Uterus (tissue), 4 donors: Measurements from ENCODE around the gene PRSS16. TPM values are rescaled to one million over a fixed set of nuclear protein-coding genes. Genes with fewer than 3 reads are reported as not detected.

Experiments
- DNase-seq, 2 donors: peaks; one replicate each; pipeline ENCODE4 v3.0.0-alpha.2; 2019 to 2020
- H3K27ac ChIP-seq, 2 donors: fragments of 200-600 bp; sonication (generic); 1 replicate in 1 of 2; 2 replicates in 1 of 2; pipeline ENCODE4 v1.5.1; 2016 to 2018
- H3K27me3 ChIP-seq, 2 donors: fragments of 200-600 bp; sonication (generic); one replicate each; pipeline ENCODE4 v1.5.1; 2018 to 2019; ENCODE audit warnings: control low read depth in 1 of 2
- H3K36me3 ChIP-seq, 2 donors: fragments of 200-600 bp; sonication (generic); one replicate each; pipeline ENCODE4 v1.5.1; 2019; ENCODE audit warnings: control low read depth in 1 of 2
- H3K4me1 ChIP-seq, 2 donors: fragments of 200-600 bp; sonication (generic); one replicate each; pipeline ENCODE4 v1.5.1; 2018 to 2019; ENCODE audit warnings: control low read depth in 1 of 2
- H3K4me3 ChIP-seq, 2 donors: fragments of 200-600 bp; sonication (generic); 1 replicate in 1 of 2; 2 replicates in 1 of 2; pipeline ENCODE4 v1.5.1; 2018 to 2019; ENCODE audit warnings: mild to moderate bottlenecking in 1 of 2
- H3K9me3 ChIP-seq, 2 donors: fragments of 200-600 bp; sonication (generic); one replicate each; pipeline ENCODE4 v1.5.1; 2019; ENCODE audit warnings: control low read depth in 1 of 2
- POLR2A ChIP-seq, 2 donors: fragments of 450-650 bp; IDR thresholded peaks; one replicate each; pipeline ENCODE4 v1.6.1; 2016; ENCODE audit warnings: antibody characterized with exemption in 2 of 2, mild to moderate bottlenecking in 1 of 2, moderate library complexity in 1 of 2
- intact Hi-C: fragments of 100-400 bp; cut with DNase I; formaldehyde crosslinking; loops from one replicate; pipeline ENCODE4 v1.15.1; 2023; ENCODE audit warnings: low total_unique reads
- total RNA-seq, 4 donors: library from RNA; depleted of rRNA in 3 of 4; stranded (reverse); fragments of >200 nt in 3 of 4; gene quantifications; one replicate each; pipeline versions ENCODE4 v1.1.0 to v1.2.4, GENCODE V29; 2014 to 2023
- TF ChIP-seq, protein P1 (sequence below), 4 experiments: fragments of 200-600 bp in 2 of 4; fragments of 450-650 bp in 2 of 4; sonication (generic) in 2 of 4; IDR thresholded peaks; one replicate each; pipeline ENCODE4 v1.5.1; 2016 to 2019; ENCODE audit warnings: antibody characterized with exemption in 4 of 4, mild to moderate bottlenecking in 2 of 4, moderate library complexity in 1 of 4
- donor health status: DM: yes; HTN: yes; CAD: no.

PRSS16 gene
- total RNA-seq, 4 donors from 2014 or later, result 0.88 TPM; not detected in 3

DNA sequence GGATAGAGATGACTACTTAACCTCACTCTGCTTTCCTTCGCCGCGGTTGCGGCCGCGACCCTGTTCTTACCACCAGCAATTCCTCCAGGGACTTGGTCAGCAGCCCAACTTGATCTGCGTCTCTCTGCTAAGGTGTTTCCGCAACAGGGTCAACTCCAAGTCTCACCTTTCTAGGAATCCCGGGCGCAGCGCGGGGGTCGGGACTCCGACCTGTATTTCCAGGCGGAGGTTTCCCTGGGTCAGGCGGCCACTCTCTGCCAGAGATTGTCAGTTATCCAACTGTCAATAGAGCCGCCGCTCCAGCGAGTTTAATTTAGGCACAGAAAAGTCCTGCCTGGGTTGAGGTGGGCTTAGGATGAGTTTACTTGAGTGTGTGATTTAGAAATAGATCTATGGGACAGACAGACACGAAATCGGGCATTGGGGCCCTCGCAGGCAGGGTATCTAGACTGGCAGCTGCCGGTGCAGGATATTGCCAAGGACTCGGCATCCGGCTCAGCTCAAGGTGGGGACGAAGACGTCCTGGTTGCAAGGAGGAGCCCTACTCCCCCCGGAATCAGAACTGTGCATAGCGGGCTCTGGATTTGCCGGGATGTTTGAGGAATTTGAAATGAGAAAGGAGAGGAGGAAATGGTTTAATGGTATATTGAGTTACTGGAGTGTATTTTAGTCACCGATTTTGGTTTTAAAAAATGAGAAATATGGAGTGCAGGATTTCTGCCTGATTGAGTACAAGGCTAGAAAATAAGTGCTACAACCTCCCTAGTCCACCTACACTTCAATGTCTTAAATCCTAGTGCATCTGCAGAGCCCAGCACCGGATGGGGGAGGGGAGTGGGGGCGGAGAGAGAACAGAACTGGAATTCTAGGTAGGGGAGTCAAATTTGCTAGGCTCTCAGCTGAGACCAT is 40.9 kb downstream of the PRSS16 start:
- Histone ChIP-seq H3K9me3 (no peaks in the 10 kb centered on the region), H3K36me3 (no peaks in the 10 kb centered on the region), H3K27me3 (peaks cover 5 to 86% of the 10 kb centered on the region in 2 donors), H3K4me3 (no peak overlapping the region), H3K27ac (no peak overlapping the region), H3K4me1 (no peaks in the 10 kb centered on the region)
- TF ChIP-seq, protein P1, sequence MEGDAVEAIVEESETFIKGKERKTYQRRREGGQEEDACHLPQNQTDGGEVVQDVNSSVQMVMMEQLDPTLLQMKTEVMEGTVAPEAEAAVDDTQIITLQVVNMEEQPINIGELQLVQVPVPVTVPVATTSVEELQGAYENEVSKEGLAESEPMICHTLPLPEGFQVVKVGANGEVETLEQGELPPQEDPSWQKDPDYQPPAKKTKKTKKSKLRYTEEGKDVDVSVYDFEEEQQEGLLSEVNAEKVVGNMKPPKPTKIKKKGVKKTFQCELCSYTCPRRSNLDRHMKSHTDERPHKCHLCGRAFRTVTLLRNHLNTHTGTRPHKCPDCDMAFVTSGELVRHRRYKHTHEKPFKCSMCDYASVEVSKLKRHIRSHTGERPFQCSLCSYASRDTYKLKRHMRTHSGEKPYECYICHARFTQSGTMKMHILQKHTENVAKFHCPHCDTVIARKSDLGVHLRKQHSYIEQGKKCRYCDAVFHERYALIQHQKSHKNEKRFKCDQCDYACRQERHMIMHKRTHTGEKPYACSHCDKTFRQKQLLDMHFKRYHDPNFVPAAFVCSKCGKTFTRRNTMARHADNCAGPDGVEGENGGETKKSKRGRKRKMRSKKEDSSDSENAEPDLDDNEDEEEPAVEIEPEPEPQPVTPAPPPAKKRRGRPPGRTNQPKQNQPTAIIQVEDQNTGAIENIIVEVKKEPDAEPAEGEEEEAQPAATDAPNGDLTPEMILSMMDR (IDR thresholded peaks at IDR 0.05), result no peak
- TF ChIP-seq POLR2A (IDR thresholded peaks at IDR 0.05), result no peak
- intact Hi-C loops, result no loop called here
- no peak for DNase-seq

DNA sequence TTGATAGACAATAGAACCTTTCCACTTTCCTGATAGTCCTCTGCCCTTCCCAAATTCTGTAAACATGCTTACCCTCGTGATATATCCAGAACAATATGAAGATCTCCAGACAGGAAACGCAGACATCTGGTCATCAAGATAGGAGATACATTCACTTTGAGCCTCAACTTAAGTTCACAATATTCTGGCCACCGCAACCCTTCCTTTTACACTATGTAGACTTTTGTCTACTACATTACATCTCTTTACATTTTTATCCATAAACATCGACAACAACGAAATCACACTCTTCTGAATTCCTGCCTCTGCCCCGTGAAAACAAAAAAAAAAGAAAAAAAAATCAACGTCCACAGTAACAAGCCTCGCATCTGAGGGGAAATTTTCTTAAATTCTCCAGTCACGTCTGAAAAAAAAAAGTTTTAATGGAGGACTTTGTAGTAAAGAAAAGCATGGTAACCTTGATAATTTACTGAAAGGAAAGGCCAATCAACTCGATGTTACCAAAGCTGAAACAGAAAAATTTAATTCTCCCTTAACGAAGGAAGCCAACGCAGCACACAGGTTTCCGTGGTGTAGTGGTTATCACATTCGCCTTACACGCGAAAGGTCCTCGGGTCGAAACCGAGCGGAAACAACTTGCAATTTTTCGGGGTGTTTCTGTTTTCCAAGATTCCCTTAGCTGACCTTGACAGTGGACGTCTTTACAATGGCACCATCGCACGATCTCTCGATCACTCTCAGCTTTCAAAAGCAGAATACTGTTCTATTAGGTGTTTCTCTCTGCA is 42.8 kb downstream of the PRSS16 start:
- H3K27me3 ChIP-seq, result peaks cover 5 to 89% of the 10 kb centered on the region in 2 donors
- DNase-seq, result no peak
- TF ChIP-seq, protein P1 (IDR thresholded peaks at IDR 0.05), result no peak
- TF ChIP-seq POLR2A (IDR thresholded peaks at IDR 0.05), result no peak
- H3K9me3 ChIP-seq, result no peaks in the 10 kb centered on the region
- intact Hi-C loops, result no loop called here
- no peaks in the 10 kb centered on the region for H3K36me3 ChIP-seq
- H3K4me3 ChIP-seq, result no peak overlapping the region
- H3K27ac ChIP-seq, result no peak overlapping the region
- H3K4me1 ChIP-seq, result no peaks in the 10 kb centered on the region

DNA sequence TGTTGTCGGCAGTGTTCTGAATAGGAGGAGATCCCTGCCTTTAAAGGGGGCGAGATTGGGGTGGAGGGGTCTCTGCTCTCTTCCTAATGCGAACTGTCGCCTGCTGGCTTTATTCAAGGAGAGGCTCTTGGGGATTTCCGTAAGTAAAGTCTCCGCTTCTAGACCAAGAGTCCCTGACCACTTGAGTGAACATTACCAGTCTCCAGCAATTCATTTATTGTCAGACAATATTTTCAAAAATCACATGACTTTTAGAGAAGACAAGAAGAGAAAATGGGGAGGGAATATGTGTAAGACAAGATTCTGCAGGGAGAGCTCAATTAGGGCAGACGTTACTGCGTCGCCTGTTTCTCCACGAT is 43.3 kb downstream of the PRSS16 start:
- intact Hi-C loops, result no loop called here

DNA sequence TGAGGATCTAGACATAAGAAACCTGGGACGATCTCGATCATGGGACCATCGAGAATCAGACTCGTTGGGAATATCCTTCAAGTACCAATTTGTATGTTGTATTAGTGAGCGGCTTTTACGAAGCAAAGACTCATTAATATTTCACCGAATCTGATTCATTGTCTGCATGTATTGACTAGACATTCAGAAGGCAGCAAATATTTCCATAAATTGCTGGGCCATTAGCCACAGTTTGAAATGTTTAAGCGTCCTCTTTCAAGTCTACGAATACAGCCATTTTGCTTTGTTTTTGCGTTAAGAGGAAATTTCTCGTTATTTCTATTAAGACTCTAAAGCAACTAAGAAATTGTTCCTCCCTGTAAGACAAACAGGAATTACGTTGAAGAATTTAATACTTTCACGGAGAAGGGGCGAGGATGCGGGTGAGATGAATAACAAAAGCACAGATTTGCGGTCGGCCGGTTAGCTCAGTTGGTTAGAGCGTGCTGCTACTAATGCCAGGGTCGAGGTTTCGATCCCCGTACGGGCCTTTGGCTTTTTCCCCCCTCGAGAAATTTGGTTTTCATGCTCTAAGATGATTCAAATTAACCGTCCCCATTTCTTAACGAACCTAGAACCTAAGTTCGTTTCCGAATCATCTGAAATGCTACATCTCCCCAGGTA is 46.1 kb downstream of the PRSS16 start:
- no peak overlapping the region for H3K27ac ChIP-seq
- H3K36me3 ChIP-seq, result no peaks in the 10 kb centered on the region
- intact Hi-C loops, result no loop called here
- peaks cover 0 to 73% of the 10 kb centered on the region in 2 donors for H3K27me3 ChIP-seq
- TF ChIP-seq POLR2A (IDR thresholded peaks at IDR 0.05), result no peak
- TF ChIP-seq, protein P1 (IDR thresholded peaks at IDR 0.05), result no peak
- no peaks in the 10 kb centered on the region for H3K9me3 ChIP-seq
- H3K4me3 ChIP-seq, result no peak overlapping the region
- no peaks in the 10 kb centered on the region for H3K4me1 ChIP-seq
- no peak for DNase-seq

More for the DNA sequence above, 43.3 kb downstream of the PRSS16 start:
- Histone ChIP-seq H3K4me3 (no peak overlapping the region), H3K27ac (no peak overlapping the region), H3K27me3 (peaks cover 5 to 89% of the 10 kb centered on the region in 2 donors), H3K36me3 (no peaks in the 10 kb centered on the region), H3K4me1 (no peaks in the 10 kb centered on the region), H3K9me3 (no peaks in the 10 kb centered on the region)
- no peak for DNase-seq
- TF ChIP-seq, protein P1 (IDR thresholded peaks at IDR 0.05), result no peak
- TF ChIP-seq POLR2A (IDR thresholded peaks at IDR 0.05), result no peak
